ENCODE results near the gene TAGAP. TPM values are rescaled to one million over a fixed set of nuclear protein-coding genes. Genes with fewer than 3 reads are reported as not detected.
A peak's percentile ranks its signal among the peaks of the same experiment; 100 is the strongest.

Gene TAGAP, protein sequence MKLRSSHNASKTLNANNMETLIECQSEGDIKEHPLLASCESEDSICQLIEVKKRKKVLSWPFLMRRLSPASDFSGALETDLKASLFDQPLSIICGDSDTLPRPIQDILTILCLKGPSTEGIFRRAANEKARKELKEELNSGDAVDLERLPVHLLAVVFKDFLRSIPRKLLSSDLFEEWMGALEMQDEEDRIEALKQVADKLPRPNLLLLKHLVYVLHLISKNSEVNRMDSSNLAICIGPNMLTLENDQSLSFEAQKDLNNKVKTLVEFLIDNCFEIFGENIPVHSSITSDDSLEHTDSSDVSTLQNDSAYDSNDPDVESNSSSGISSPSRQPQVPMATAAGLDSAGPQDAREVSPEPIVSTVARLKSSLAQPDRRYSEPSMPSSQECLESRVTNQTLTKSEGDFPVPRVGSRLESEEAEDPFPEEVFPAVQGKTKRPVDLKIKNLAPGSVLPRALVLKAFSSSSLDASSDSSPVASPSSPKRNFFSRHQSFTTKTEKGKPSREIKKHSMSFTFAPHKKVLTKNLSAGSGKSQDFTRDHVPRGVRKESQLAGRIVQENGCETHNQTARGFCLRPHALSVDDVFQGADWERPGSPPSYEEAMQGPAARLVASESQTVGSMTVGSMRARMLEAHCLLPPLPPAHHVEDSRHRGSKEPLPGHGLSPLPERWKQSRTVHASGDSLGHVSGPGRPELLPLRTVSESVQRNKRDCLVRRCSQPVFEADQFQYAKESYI
- total RNA-seq (2014; rRNA removed; shearing (Covaris generic); ENCODE audit: low replicate concordance), result 16.2 and 16.5 TPM in 2 replicates

DNA sequence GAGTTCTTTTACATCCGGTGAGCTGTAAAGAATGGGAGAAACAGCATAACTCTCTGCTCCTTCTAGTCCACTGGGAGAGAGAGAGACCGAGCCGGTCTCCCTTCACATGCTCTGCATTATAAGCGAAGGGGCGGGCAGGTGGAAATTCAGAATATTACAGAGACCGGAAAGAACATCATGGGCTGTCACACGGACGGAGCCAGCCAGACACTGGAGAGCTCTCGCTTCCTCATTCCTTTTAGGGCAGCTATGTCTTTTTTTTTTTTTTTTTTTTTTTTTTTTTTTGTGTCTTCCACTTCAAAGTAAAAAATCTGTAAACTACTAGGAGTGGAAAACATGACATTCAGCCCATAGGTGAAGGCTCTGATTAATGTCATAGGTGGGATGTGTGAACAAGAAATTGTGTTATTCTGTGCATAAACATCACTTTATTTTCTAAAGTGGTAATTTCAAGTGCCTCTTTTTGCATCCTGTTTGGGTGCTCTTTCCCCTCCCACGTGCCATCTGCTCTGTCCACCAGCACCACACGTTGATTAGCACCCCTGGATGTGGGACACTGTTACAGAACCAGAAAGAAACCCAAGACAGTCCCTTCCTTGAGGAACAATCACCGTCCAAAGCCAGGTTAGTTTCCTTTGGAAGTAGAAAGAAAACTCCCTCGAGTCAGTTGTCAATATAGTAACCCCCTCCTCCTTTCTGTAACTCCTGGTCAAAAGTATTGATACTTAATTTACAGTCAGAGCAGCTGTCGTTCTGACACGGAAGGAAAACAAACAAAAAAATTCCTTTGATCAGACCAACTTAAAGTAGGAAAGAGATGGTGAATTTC, at the start of gene TAGAP:
TSS of gene TAGAP (minus strand) at position 93 of the 829 bp plus-strand sequence. CDS start 845 bp downstream, outside the sequence.
- DNase-seq, result peak; percentile 95
- peaks cover 52% of the 10 kb centered on the region for H3K4me1 ChIP-seq (ENCODE audit: low read length)

DNA sequence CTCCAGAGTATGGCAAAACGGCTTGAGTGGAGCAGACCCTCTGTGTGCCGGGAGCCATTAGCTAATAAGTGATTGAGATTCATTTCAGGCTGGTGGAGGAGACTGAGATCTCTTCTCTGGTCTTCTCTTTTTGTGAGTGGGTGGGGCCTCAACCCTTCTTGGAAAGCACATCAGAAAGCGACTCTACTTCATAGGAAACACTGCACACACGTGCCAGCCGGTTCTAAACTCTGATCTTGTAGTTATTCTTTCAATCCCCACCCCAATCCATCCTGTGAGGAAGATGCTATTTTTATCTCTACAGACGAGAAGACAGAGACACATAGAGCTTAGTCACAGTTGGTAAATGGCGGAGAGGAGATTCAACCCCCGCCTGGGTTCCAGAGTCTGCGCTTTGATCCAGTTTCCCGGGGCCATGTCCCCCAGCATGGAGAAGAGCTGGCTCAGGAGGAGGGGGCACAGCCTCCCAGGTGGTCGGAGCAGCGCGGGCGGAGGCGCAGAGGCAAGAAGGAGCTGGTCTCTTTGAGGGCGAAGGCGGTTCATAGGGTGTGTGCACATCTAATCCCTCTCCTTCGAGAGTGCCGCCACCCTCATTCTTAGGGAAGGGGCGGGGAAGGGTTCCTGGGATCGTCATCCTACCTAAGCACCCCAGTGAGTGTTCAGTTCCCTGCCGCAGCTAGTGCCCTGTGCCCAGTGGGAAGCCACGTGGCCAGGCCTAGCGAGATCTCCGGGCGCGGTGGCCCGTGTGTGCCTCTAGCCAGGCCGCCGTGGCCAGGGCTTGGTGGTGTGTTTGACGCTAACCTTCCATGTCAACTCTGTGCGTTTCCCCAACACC, 49.0 kb upstream of the TAGAP start:
- no peaks in the 10 kb centered on the region for H3K79me2 ChIP-seq (ENCODE audit: low read length)
- H3K9me3 ChIP-seq (ENCODE audit: low read length), result no peaks in the 10 kb centered on the region
- no peak overlapping the region for H3K27ac ChIP-seq (ENCODE audit: low read length)
- no peaks in the 10 kb centered on the region for H3K36me3 ChIP-seq (ENCODE audit: insufficient read depth, low read length)
- no peaks in the 10 kb centered on the region for H3K27me3 ChIP-seq (ENCODE audit: low read length)
- H3K4me3 ChIP-seq (ENCODE audit: low read length), result no peak overlapping the region
- no peaks in the 10 kb centered on the region for H4K20me1 ChIP-seq (ENCODE audit: insufficient read depth, low read depth, low read length)
- DNase-seq, result no peak
- peaks cover 36% of the 10 kb centered on the region for H3K4me1 ChIP-seq (ENCODE audit: low read length)
- no peaks in the 10 kb centered on the region for H3K9me2 ChIP-seq (replicated peaks; ENCODE audit: insufficient read depth, low read length)
- peak overlapping the region; percentile 48 for H3K4me2 ChIP-seq (ENCODE audit: low read depth, low read length, poor library complexity, severe bottlenecking)
- H2AFZ ChIP-seq (ENCODE audit: low read length), result no peak overlapping the region; the same call in 1 of the 2 replicates
- H3K9ac ChIP-seq (ENCODE audit: low read length), result peak overlapping the region; percentile 17; the same call in 1 of the 2 replicates

More for the DNA sequence above, at the start of gene TAGAP:
- Histone ChIP-seq H3K4me3 (ENCODE audit: low read length) (peak within 1 kb of the TSS; percentile 76), H2AFZ (ENCODE audit: low read length) (peak within 1 kb of the TSS; percentile 76), H3K9me2 (replicated peaks; ENCODE audit: insufficient read depth, low read length) (no peaks in the 10 kb centered on the region), H3K27ac (ENCODE audit: low read length) (peak within 1 kb of the TSS; percentile 54), H3K9me3 (ENCODE audit: low read length) (no peaks in the 10 kb centered on the region), H3K9ac (ENCODE audit: low read length) (peak within 1 kb of the TSS; percentile 71), H3K27me3 (ENCODE audit: low read length) (no peaks in the 10 kb centered on the region), H3K36me3 (ENCODE audit: insufficient read depth, low read length) (peaks cover 18% of the 10 kb centered on the region), H3K4me2 (ENCODE audit: low read depth, low read length, poor library complexity, severe bottlenecking) (peak within 1 kb of the TSS; percentile 91), H3K79me2 (ENCODE audit: low read length) (no peaks in the 10 kb centered on the region), H4K20me1 (ENCODE audit: insufficient read depth, low read depth, low read length) (no peaks in the 10 kb centered on the region)

DNA sequence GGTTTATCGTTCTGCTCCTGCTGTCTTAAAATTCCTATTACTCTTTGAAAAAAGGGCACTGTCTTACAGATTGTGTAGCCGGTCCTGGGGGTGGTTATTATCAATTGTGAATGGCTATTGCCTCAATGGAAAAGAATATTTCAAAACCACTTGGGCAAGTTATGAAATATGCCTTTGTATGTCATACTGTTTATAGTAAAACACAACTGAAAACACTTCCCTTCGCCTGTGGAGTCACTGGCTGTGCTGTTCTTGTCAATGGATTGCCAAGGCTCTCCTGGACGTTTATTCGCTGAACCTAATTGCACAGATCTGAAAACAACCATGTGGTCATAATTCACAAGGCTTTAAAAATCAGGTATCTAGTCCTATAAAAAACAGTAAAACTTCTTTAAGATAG, 47.8 kb upstream of the TAGAP start:
- no peaks in the 10 kb centered on the region for H3K36me3 ChIP-seq (ENCODE audit: insufficient read depth, low read length)
- no peaks in the 10 kb centered on the region for H4K20me1 ChIP-seq (ENCODE audit: insufficient read depth, low read depth, low read length)
- no peaks in the 10 kb centered on the region for H3K79me2 ChIP-seq (ENCODE audit: low read length)
- H3K4me1 ChIP-seq (ENCODE audit: low read length), result peaks cover 24% of the 10 kb centered on the region
- no peaks in the 10 kb centered on the region for H3K9me3 ChIP-seq (ENCODE audit: low read length)
- no peak overlapping the region for H3K4me3 ChIP-seq (ENCODE audit: low read length)
- no peak overlapping the region for H3K4me2 ChIP-seq (ENCODE audit: low read depth, low read length, poor library complexity, severe bottlenecking)
- DNase-seq, result no peak
- no peaks in the 10 kb centered on the region for H3K9me2 ChIP-seq (replicated peaks; ENCODE audit: insufficient read depth, low read length)
- H3K27me3 ChIP-seq (ENCODE audit: low read length), result no peaks in the 10 kb centered on the region
- H3K27ac ChIP-seq (ENCODE audit: low read length), result no peak overlapping the region
- no peak overlapping the region for H3K9ac ChIP-seq (ENCODE audit: low read length)
- H2AFZ ChIP-seq (ENCODE audit: low read length), result no peak overlapping the region

GRCh38 chr6:159090530-159091480, 46.0 kb upstream of the TAGAP start:
- Histone ChIP-seq H3K79me2 (ENCODE audit: low read length) (no peaks in the 10 kb centered on the region), H3K9me3 (ENCODE audit: low read length) (no peaks in the 10 kb centered on the region), H3K4me3 (ENCODE audit: low read length) (no peak overlapping the region), H3K36me3 (ENCODE audit: insufficient read depth, low read length) (no peaks in the 10 kb centered on the region), H3K27ac (ENCODE audit: low read length) (no peak overlapping the region), H3K9ac (ENCODE audit: low read length) (no peak overlapping the region), H3K9me2 (replicated peaks; ENCODE audit: insufficient read depth, low read length) (no peaks in the 10 kb centered on the region), H3K4me2 (ENCODE audit: low read depth, low read length, poor library complexity, severe bottlenecking) (no peak overlapping the region), H4K20me1 (ENCODE audit: insufficient read depth, low read depth, low read length) (no peaks in the 10 kb centered on the region), H3K27me3 (ENCODE audit: low read length) (no peaks in the 10 kb centered on the region), H3K4me1 (ENCODE audit: low read length) (peaks cover 18% of the 10 kb centered on the region), H2AFZ (ENCODE audit: low read length) (no peak overlapping the region)
- DNase-seq, result no peak

GRCh38 chr6:159089909-159090308, 45.1 kb upstream of the TAGAP start:
- DNase-seq, result no peak
- no peaks in the 10 kb centered on the region for H3K9me3 ChIP-seq (ENCODE audit: low read length)
- no peaks in the 10 kb centered on the region for H3K27me3 ChIP-seq (ENCODE audit: low read length)
- no peaks in the 10 kb centered on the region for H4K20me1 ChIP-seq (ENCODE audit: insufficient read depth, low read depth, low read length)
- no peak overlapping the region for H3K9ac ChIP-seq (ENCODE audit: low read length)
- peaks cover 9% of the 10 kb centered on the region for H3K4me1 ChIP-seq (ENCODE audit: low read length)
- no peak overlapping the region for H3K27ac ChIP-seq (ENCODE audit: low read length)
- H2AFZ ChIP-seq (ENCODE audit: low read length), result no peak overlapping the region
- H3K4me2 ChIP-seq (ENCODE audit: low read depth, low read length, poor library complexity, severe bottlenecking), result no peak overlapping the region
- H3K9me2 ChIP-seq (replicated peaks; ENCODE audit: insufficient read depth, low read length), result no peaks in the 10 kb centered on the region
- no peaks in the 10 kb centered on the region for H3K79me2 ChIP-seq (ENCODE audit: low read length)
- no peaks in the 10 kb centered on the region for H3K36me3 ChIP-seq (ENCODE audit: insufficient read depth, low read length)
- H3K4me3 ChIP-seq (ENCODE audit: low read length), result no peak overlapping the region

- Histone ChIP-seq H3K4me2 (ENCODE audit: low read depth, low read length, poor library complexity, severe bottlenecking) (no peak overlapping the region), H3K27me3 (ENCODE audit: low read length) (no peaks in the 10 kb centered on the region), H3K9me2 (replicated peaks; ENCODE audit: insufficient read depth, low read length) (no peaks in the 10 kb centered on the region), H3K9me3 (ENCODE audit: low read length) (no peaks in the 10 kb centered on the region), H4K20me1 (ENCODE audit: insufficient read depth, low read depth, low read length) (no peaks in the 10 kb centered on the region), H3K9ac (ENCODE audit: low read length) (no peak overlapping the region), H2AFZ (ENCODE audit: low read length) (no peak overlapping the region), H3K4me1 (ENCODE audit: low read length) (peaks cover 4% of the 10 kb centered on the region), H3K27ac (ENCODE audit: low read length) (no peak overlapping the region), H3K4me3 (ENCODE audit: low read length) (no peak overlapping the region), H3K79me2 (ENCODE audit: low read length) (no peaks in the 10 kb centered on the region), H3K36me3 (ENCODE audit: insufficient read depth, low read length) (no peaks in the 10 kb centered on the region)
- no peak for DNase-seq
Observed at GRCh38 chr6:159089443-159089842, 44.7 kb upstream of the TAGAP start.

Measured in Karpas-422 (cell line).